HUES48 (cell line): Measurements from ENCODE around the gene UBL7.

Experiments used
- H3K27ac ChIP-seq: one replicate; pipeline ENCODE4 v1.7.0; 2013; ENCODE audit warnings: low read depth, low read length, inconsistent platforms
- H3K27me3 ChIP-seq: 2 replicates; pipeline ENCODE4 v1.6.1; 2013; ENCODE audit warnings: mild to moderate bottlenecking, low read length; ENCODE audit not compliant: control insufficient read depth, insufficient read depth
- H3K36me3 ChIP-seq: 2 replicates; pipeline ENCODE4 v1.6.1; 2013; ENCODE audit warnings: low read length; ENCODE audit not compliant: control insufficient read depth, insufficient read depth
- H3K4me1 ChIP-seq: 2 replicates; pipeline ENCODE4 v1.6.1; 2013; ENCODE audit warnings: mild to moderate bottlenecking, low read length; ENCODE audit not compliant: control insufficient read depth, insufficient read depth
- H3K4me3 ChIP-seq: 2 replicates; pipeline ENCODE4 v1.5.1; 2013; ENCODE audit warnings: mild to moderate bottlenecking, low read depth, low read length
- H3K9ac ChIP-seq: 2 replicates; pipeline ENCODE4 v1.6.1; 2013; ENCODE audit warnings: mild to moderate bottlenecking, low read depth, low read length, moderate library complexity
- H3K9me3 ChIP-seq: 2 replicates; pipeline ENCODE4 v1.6.1; 2013; ENCODE audit warnings: low read length; ENCODE audit not compliant: control insufficient read depth, insufficient read depth

Gene UBL7

GRCh38 chr15:74460871-74461846, at the start of gene UBL7:
TSS of gene UBL7 (minus strand) at chr15:74461160. CDS start at chr15:74458867, 2,293 bp downstream.
- peak within 1 kb of the TSS; percentile 96 for H3K27ac ChIP-seq
- H3K4me3 ChIP-seq: peak within 1 kb of the TSS; percentile 91
- peaks cover 16% of the 10 kb centered on the region for H3K36me3 ChIP-seq
- peak within 1 kb of the TSS; percentile 82 for H3K9ac ChIP-seq
- H3K27me3 ChIP-seq: no peaks in the 10 kb centered on the region
- peaks cover 12% of the 10 kb centered on the region; the same call in 1 of the 2 replicates for H3K4me1 ChIP-seq
- H3K9me3 ChIP-seq: no peaks in the 10 kb centered on the region

DNA sequence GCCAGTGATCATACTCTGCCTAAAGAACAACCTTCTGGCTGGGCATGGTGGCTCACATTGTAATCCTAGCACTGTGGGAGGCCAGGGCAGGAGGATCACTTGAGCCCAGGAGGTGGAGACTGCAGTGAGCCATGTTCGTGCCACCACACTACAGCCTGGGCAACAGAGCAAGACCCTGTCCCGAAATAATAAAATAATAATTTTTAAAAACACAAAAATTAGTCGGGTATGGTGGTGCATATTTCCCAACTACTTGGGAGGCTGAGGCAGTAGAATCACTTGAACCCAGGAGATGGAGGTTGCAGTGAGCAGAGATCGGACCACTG, 45.5 kb upstream of the UBL7 start:
- Histone ChIP-seq H3K9ac (no peak overlapping the region), H3K27ac (no peak overlapping the region), H3K4me1 (no peaks in the 10 kb centered on the region), H3K36me3 (no peaks in the 10 kb centered on the region; the same call in 1 of the 2 replicates), H3K27me3 (no peaks in the 10 kb centered on the region), H3K9me3 (no peaks in the 10 kb centered on the region), H3K4me3 (no peak overlapping the region)

DNA sequence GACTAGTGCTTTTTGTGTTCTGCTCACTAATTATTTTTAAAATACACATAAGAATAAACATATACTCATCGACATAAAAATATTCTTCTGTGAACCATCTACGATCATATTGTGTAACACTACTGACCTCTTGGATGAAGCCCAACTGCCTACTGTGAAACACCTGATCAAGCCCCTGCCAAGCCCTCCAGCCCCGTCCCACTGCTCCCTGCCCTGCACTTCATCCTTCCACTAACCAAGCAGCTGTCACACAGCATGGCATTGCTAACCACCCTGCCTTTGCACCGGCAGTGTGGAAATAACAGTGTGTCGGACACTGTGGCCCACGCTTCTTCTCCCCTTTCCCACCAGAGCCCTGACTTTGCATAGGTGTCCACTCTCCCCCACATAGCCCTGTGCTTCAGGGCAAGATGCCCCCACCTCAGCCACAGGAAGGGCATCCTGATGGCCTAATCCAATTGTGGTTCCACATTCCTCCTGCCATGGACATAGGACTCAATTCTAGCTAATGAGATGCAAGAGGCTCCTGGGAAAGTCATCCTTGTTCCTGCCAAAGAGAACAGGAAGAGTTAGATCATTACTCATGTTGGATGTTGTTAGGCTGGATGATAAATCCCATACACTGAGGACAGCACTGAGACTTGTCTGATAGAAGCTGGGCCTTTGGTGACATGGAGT, 45.0 kb upstream of the UBL7 start:
- Histone ChIP-seq H3K9ac (no peak overlapping the region), H3K4me3 (no peak overlapping the region), H3K4me1 (no peaks in the 10 kb centered on the region), H3K27ac (no peak overlapping the region), H3K36me3 (no peaks in the 10 kb centered on the region; the same call in 1 of the 2 replicates), H3K9me3 (no peaks in the 10 kb centered on the region), H3K27me3 (no peaks in the 10 kb centered on the region)

DNA sequence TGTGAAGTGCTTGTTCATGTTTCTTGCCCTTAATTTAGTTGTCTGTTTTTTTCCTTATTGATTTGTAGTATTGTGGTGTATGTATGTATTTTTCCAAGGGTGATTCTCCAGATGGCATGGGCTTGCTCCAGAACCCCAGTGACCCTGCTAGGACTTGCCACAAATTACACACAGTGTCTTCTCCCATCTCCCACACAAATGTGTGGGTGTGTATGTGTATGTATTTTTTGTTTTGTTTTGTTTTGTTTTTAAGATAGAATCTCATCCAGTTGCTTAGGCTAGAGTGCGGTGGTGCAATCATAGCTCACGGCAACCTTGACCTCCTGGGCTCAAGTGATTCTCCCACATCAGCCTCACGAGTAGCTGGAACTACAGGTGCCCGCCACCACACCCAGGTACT, 43.9 kb upstream of the UBL7 start:
- Histone ChIP-seq H3K27me3 (no peaks in the 10 kb centered on the region), H3K9ac (no peak overlapping the region), H3K36me3 (no peaks in the 10 kb centered on the region; the same call in 1 of the 2 replicates), H3K9me3 (no peaks in the 10 kb centered on the region), H3K27ac (no peak overlapping the region), H3K4me1 (no peaks in the 10 kb centered on the region), H3K4me3 (no peak overlapping the region)

GRCh38 chr15:74504418-74504817, 43.5 kb upstream of the UBL7 start:
- no peaks in the 10 kb centered on the region for H3K4me1 ChIP-seq
- no peaks in the 10 kb centered on the region; the same call in 1 of the 2 replicates for H3K36me3 ChIP-seq
- no peaks in the 10 kb centered on the region for H3K9me3 ChIP-seq
- no peak overlapping the region for H3K27ac ChIP-seq
- no peaks in the 10 kb centered on the region for H3K27me3 ChIP-seq
- H3K4me3 ChIP-seq: no peak overlapping the region
- no peak overlapping the region for H3K9ac ChIP-seq

- H3K9me3 ChIP-seq: no peaks in the 10 kb centered on the region
- no peak overlapping the region for H3K4me3 ChIP-seq
- no peaks in the 10 kb centered on the region for H3K27me3 ChIP-seq
- H3K4me1 ChIP-seq: no peaks in the 10 kb centered on the region
- no peaks in the 10 kb centered on the region; the same call in 1 of the 2 replicates for H3K36me3 ChIP-seq
- no peak overlapping the region for H3K27ac ChIP-seq
- H3K9ac ChIP-seq: no peak overlapping the region
Measured at GRCh38 chr15:74502301-74502700, 41.3 kb upstream of the UBL7 start.

GRCh38 chr15:74500401-74500800, 39.4 kb upstream of the UBL7 start:
- Histone ChIP-seq H3K9me3 (no peaks in the 10 kb centered on the region), H3K36me3 (no peaks in the 10 kb centered on the region; the same call in 1 of the 2 replicates), H3K27me3 (no peaks in the 10 kb centered on the region), H3K9ac (no peak overlapping the region), H3K4me3 (no peak overlapping the region), H3K27ac (no peak overlapping the region), H3K4me1 (no peaks in the 10 kb centered on the region)

- H3K9ac ChIP-seq: no peak overlapping the region
- no peaks in the 10 kb centered on the region for H3K4me1 ChIP-seq
- H3K9me3 ChIP-seq: no peaks in the 10 kb centered on the region
- H3K4me3 ChIP-seq: no peak overlapping the region
- no peaks in the 10 kb centered on the region; the same call in 1 of the 2 replicates for H3K36me3 ChIP-seq
- H3K27me3 ChIP-seq: no peaks in the 10 kb centered on the region
- no peak overlapping the region for H3K27ac ChIP-seq
Measured at GRCh38 chr15:74499366-74499765, 38.4 kb upstream of the UBL7 start.

GRCh38 chr15:74497584-74497983, 36.6 kb upstream of the UBL7 start:
- no peaks in the 10 kb centered on the region for H3K27me3 ChIP-seq
- no peaks in the 10 kb centered on the region for H3K4me1 ChIP-seq
- no peak overlapping the region for H3K4me3 ChIP-seq
- no peak overlapping the region for H3K9ac ChIP-seq
- no peak overlapping the region for H3K27ac ChIP-seq
- H3K9me3 ChIP-seq: no peaks in the 10 kb centered on the region
- no peaks in the 10 kb centered on the region for H3K36me3 ChIP-seq

DNA sequence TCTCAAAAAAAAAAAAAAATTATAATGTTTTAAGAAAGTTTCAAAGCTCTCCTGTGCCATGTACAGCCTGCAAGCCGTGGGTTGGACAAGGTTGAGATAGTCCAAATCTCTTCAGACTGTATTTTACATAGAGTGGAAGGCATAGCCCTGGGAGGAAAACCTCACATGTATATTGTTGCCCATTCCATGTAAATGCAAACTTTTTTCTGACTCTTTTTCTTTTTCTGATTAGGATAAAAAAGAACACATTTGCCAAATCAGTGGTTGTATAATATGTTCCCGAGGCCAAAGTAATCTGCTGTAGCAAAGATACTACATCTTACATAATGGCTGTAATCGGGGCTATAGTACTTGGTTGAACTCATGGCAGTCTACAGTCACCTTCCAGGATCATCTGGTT, 35.7 kb upstream of the UBL7 start:
- Histone ChIP-seq H3K4me1 (no peaks in the 10 kb centered on the region), H3K4me3 (no peak overlapping the region), H3K9me3 (no peaks in the 10 kb centered on the region), H3K27me3 (no peaks in the 10 kb centered on the region), H3K27ac (no peak overlapping the region), H3K9ac (no peak overlapping the region), H3K36me3 (no peaks in the 10 kb centered on the region)

- H3K27me3 ChIP-seq: no peaks in the 10 kb centered on the region
- no peak overlapping the region for H3K4me3 ChIP-seq
- H3K9me3 ChIP-seq: no peaks in the 10 kb centered on the region
- no peaks in the 10 kb centered on the region for H3K36me3 ChIP-seq
- peak overlapping the region; percentile 21 for H3K27ac ChIP-seq
- H3K4me1 ChIP-seq: peaks cover 6% of the 10 kb centered on the region
- H3K9ac ChIP-seq: no peak overlapping the region
Measured at GRCh38 chr15:74490339-74490689, 29.4 kb upstream of the UBL7 start.
